OCI-LY1 (cell line): ENCODE data around the gene LYPD6.

Experiments
- H2AFZ ChIP-seq: fragments of 200-600 bp; sonication (generic), shearing (Covaris generic); 2 replicates; pipeline ENCODE4 v1.6.0; 2014; ENCODE audit warnings: antibody characterized with exemption, mild to moderate bottlenecking, low read length
- H3F3A ChIP-seq: fragments of 200-600 bp; sonication (generic), shearing (Covaris generic); 2 replicates; pipeline ENCODE4 v1.6.0; 2014; ENCODE audit warnings: mild to moderate bottlenecking, antibody characterized with exemption, low read length, moderate library complexity; ENCODE audit not compliant: insufficient read depth
- H3K27ac ChIP-seq: fragments of 200-600 bp; sonication (generic); 2 replicates; pipeline ENCODE4 v1.5.1; 2014; ENCODE audit warnings: low read length, mixed run types, mild to moderate bottlenecking, low read depth; ENCODE audit not compliant: poor library complexity, severe bottlenecking
- H3K27me3 ChIP-seq: fragments of 200-600 bp; sonication (generic); 2 replicates; pipeline ENCODE4 v1.6.0; 2014; ENCODE audit warnings: antibody characterized with exemption, mild to moderate bottlenecking, low read length, moderate library complexity; ENCODE audit not compliant: insufficient read depth
- H3K36me3 ChIP-seq: fragments of 200-600 bp; sonication (generic); 2 replicates; pipeline ENCODE4 v1.6.1; 2014; ENCODE audit warnings: mild to moderate bottlenecking, antibody characterized with exemption, low read length, moderate library complexity, mixed read lengths; ENCODE audit not compliant: insufficient read depth
- H3K4me1 ChIP-seq: fragments of 200-600 bp; sonication (generic); 2 replicates; pipeline ENCODE4 v1.5.1; 2014; ENCODE audit warnings: mild to moderate bottlenecking, low read length, moderate library complexity; ENCODE audit not compliant: insufficient read depth, severe bottlenecking
- H3K4me2 ChIP-seq: fragments of 200-600 bp; sonication (generic), shearing (Covaris generic); 2 replicates; pipeline ENCODE4 v1.6.1; 2014; ENCODE audit warnings: low read length
- H3K4me3 ChIP-seq: fragments of 200-600 bp; sonication (generic); 2 replicates; pipeline ENCODE4 v1.5.1; 2014; ENCODE audit warnings: low read length, low read depth, mild to moderate bottlenecking, mixed read lengths; ENCODE audit not compliant: poor library complexity, severe bottlenecking
- H3K79me2 ChIP-seq: fragments of 200-600 bp; shearing (Covaris generic); 2 replicates; pipeline ENCODE4 v1.6.1; 2016; ENCODE audit warnings: mixed run types, low read length, mixed read lengths; ENCODE audit not compliant: insufficient read depth
- H3K9ac ChIP-seq: fragments of 200-600 bp; sonication (generic), shearing (Covaris generic); 2 replicates; pipeline ENCODE4 v1.6.1; 2014; ENCODE audit warnings: mild to moderate bottlenecking, low read length, mixed read lengths
- H3K9me2 ChIP-seq: fragments of 200-600 bp; sonication (generic), shearing (Covaris generic); 2 replicates; pipeline ENCODE4 v1.6.1; 2014; ENCODE audit warnings: low read depth, mild to moderate bottlenecking, low read length, mixed read lengths
- H3K9me3 ChIP-seq: fragments of 200-600 bp; shearing (Covaris generic); 2 replicates; pipeline ENCODE4 v1.6.1; 2014; ENCODE audit warnings: low read length, mixed read lengths
- H4K20me1 ChIP-seq: fragments of 200-600 bp; sonication (generic), shearing (Covaris generic); 2 replicates; pipeline ENCODE4 v1.6.0; 2016; ENCODE audit warnings: mild to moderate bottlenecking, low read length; ENCODE audit not compliant: insufficient read depth
- CTCF ChIP-seq: fragments of 200-600 bp; sonication (generic), shearing (Covaris generic); IDR thresholded peaks from 2 replicates; pipeline ENCODE4 v1.5.1; 2017; ENCODE audit warnings: mild to moderate bottlenecking, antibody characterized with exemption, low read length, moderate library complexity, mixed read lengths
- EZH2 ChIP-seq: fragments of 200-600 bp; sonication (generic), shearing (Covaris generic); IDR thresholded peaks from 2 replicates; pipeline ENCODE4 v1.8.0; 2017; ENCODE audit warnings: borderline replicate concordance, mixed run types, mild to moderate bottlenecking, antibody characterized with exemption, low read length, moderate library complexity, mixed read lengths

LYPD6 gene

DNA sequence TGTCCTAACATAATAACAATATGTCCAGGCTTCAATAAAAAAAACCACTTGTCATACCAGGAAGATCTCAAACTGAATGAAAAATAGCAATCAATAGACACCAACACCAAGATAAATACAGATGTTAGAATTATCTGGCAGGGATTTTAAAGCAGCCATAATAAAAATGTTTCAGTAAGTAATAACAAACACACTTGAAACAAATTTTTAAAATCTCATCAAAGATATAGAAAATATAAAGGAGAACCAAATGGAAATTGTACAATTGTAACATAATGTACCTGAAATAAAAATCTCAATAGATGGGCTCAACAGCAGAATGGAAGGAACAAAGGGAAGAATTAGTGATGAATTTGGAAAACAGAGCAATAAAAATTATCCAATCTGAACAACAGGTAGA is 128.1 kb downstream of the LYPD6 start:
- H3K4me2 ChIP-seq = no peak overlapping the region
- no peaks in the 10 kb centered on the region for H4K20me1 ChIP-seq
- H3K4me1 ChIP-seq = no peaks in the 10 kb centered on the region
- no peak overlapping the region for H3K4me3 ChIP-seq
- no peaks in the 10 kb centered on the region for H3F3A ChIP-seq
- H3K36me3 ChIP-seq = no peaks in the 10 kb centered on the region
- no peaks in the 10 kb centered on the region for H3K27me3 ChIP-seq
- H3K79me2 ChIP-seq = no peaks in the 10 kb centered on the region
- no peaks in the 10 kb centered on the region for H3K9me2 ChIP-seq
- no peak overlapping the region for H3K27ac ChIP-seq
- H2AFZ ChIP-seq = no peak overlapping the region
- H3K9ac ChIP-seq = no peak overlapping the region
- H3K9me3 ChIP-seq = 0 out of 2 replicates have a peak, but pooled peaks cover 4% of the 10 kb centered on the region
- TF ChIP-seq EZH2 (no peak), CTCF (no peak)

GRCh38 chr2:149463328-149464002 is 133.1 kb downstream of the LYPD6 start:
- Histone ChIP-seq H3K9ac (no peak overlapping the region), H3K79me2 (no peaks in the 10 kb centered on the region), H3K36me3 (no peaks in the 10 kb centered on the region), H3K4me3 (no peak overlapping the region), H3K9me2 (no peaks in the 10 kb centered on the region), H3F3A (no peaks in the 10 kb centered on the region), H3K27me3 (no peaks in the 10 kb centered on the region), H3K4me1 (no peaks in the 10 kb centered on the region), H3K27ac (no peak overlapping the region), H3K9me3 (0 out of 2 replicates have a peak, but pooled peaks cover 4% of the 10 kb centered on the region), H3K4me2 (no peak overlapping the region), H4K20me1 (no peaks in the 10 kb centered on the region), H2AFZ (no peak overlapping the region)
- no peak for TF ChIP-seq EZH2
- no peak for TF ChIP-seq CTCF

- H3K4me3 ChIP-seq = no peak overlapping the region
- H3K79me2 ChIP-seq = no peaks in the 10 kb centered on the region
- no peaks in the 10 kb centered on the region for H4K20me1 ChIP-seq
- H3K9ac ChIP-seq = no peak overlapping the region
- H3K27me3 ChIP-seq = no peaks in the 10 kb centered on the region
- no peaks in the 10 kb centered on the region for H3F3A ChIP-seq
- no peaks in the 10 kb centered on the region for H3K9me3 ChIP-seq
- H3K4me1 ChIP-seq = no peaks in the 10 kb centered on the region
- no peak overlapping the region for H2AFZ ChIP-seq
- H3K4me2 ChIP-seq = no peak overlapping the region
- TF ChIP-seq CTCF (no peak), EZH2 (no peak)
- no peak overlapping the region for H3K27ac ChIP-seq
- H3K36me3 ChIP-seq = no peaks in the 10 kb centered on the region
- no peaks in the 10 kb centered on the region for H3K9me2 ChIP-seq
These were observed 134.0 kb downstream of the LYPD6 start for GRCh38 chr2:149464396-149464795.
